ENCODE measurements around the gene EHD4.

EHD4 gene

DNA sequence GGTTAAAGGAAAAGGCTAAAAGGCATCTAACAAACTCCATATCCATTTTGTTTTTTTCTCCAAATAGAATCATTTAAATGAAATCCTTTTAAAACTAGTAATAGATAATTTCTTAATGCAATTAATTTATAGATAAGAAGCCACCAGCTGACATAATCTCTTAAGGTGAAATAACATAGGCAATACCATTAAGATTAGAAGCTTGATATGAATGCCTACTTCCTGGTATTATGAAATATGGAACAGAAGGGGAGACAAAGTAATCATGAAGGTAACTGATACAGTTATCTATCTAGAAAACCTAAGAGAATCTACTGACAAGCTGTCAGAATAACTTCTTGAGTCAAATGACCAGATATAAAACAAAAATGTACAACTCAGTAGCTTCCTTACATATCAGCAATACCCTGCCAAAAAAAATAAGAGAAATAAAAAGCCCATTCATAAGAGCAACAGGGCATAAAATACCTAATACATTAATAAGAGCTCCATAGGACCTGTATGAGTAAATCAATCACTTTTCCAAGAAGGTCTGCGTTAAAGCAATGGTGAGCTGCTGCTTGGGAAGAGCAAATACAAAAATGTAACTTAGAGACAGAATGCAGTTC lies 10.7 kb downstream of the EHD4 start:
- peaks cover 2% of the 10 kb centered on the region for H3K27me3 Mint-ChIP-seq (ENCODE audit: low read depth, poor library complexity)

DNA sequence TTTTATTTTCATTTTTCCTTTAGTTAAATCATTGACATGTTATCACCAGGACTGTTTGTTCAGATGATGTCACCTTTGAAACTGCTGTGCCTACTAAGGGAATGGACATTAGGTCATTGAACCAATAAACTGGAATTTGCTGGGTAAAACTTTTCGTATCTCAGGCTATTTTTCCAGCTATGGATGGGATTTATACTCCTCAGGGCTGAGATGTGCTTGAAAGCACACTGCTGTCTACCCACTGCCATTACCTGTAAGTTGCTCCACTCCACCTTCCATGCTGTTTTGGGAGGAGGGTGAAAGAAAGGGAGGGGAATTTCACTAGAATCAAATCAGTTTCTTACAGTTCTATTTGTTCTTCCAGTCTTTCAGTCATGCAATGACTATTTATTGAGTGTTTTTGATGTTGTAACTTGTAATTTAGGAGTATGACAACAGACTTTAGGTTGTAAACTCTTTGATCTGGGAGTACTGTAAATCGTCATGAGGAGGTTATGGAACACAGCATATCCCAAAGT lies 11.3 kb downstream of the EHD4 start:
- Mint-ChIP-seq H3K4me3 (no peak overlapping the region), H3K36me3 (ENCODE audit: low read depth) (peaks cover 33% of the 10 kb centered on the region), H3K27me3 (ENCODE audit: low read depth, poor library complexity) (peaks cover 2% of the 10 kb centered on the region), H3K27ac (no peak overlapping the region), H3K9me3 (peaks cover 18% of the 10 kb centered on the region), H3K4me1 (peaks cover 34% of the 10 kb centered on the region)
- no peak for DNase-seq
- TF ChIP-seq, protein P1, sequence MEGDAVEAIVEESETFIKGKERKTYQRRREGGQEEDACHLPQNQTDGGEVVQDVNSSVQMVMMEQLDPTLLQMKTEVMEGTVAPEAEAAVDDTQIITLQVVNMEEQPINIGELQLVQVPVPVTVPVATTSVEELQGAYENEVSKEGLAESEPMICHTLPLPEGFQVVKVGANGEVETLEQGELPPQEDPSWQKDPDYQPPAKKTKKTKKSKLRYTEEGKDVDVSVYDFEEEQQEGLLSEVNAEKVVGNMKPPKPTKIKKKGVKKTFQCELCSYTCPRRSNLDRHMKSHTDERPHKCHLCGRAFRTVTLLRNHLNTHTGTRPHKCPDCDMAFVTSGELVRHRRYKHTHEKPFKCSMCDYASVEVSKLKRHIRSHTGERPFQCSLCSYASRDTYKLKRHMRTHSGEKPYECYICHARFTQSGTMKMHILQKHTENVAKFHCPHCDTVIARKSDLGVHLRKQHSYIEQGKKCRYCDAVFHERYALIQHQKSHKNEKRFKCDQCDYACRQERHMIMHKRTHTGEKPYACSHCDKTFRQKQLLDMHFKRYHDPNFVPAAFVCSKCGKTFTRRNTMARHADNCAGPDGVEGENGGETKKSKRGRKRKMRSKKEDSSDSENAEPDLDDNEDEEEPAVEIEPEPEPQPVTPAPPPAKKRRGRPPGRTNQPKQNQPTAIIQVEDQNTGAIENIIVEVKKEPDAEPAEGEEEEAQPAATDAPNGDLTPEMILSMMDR (IDR thresholded peaks at IDR 0.05): no peak

More for the DNA sequence above, 10.7 kb downstream of the EHD4 start:
- H3K36me3 Mint-ChIP-seq (ENCODE audit: low read depth): peaks cover 35% of the 10 kb centered on the region
- H3K9me3 Mint-ChIP-seq: peaks cover 18% of the 10 kb centered on the region
- H3K27ac Mint-ChIP-seq: no peak overlapping the region
- no peak overlapping the region for H3K4me3 Mint-ChIP-seq
- no peak for DNase-seq
- H3K4me1 Mint-ChIP-seq: peaks cover 34% of the 10 kb centered on the region
- TF ChIP-seq, protein P1 (IDR thresholded peaks at IDR 0.05): no peak

DNA sequence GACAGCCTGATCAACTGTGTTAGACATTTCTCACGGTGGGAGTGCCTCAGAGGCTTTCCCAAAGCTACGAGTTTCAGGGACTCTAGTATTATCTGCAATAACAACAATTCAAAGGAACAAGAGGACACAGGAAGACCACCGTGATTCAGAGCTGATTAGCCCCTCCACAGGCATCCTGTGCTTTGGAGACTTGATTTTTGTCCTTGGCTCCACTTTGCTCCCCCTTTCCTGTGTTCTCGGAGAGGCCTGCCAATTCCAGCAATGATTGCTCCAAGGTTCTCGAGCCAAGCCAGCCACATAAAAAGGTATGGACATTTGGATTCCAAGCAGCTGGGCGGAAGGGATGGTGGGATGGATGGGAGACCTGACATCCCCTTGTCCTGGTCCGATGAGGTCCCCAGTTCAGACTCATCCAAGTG lies 14.3 kb downstream of the EHD4 start:
- H3K4me3 Mint-ChIP-seq: no peak overlapping the region
- H3K27ac Mint-ChIP-seq: no peak overlapping the region
- DNase-seq: no peak
- H3K9me3 Mint-ChIP-seq: peaks cover 18% of the 10 kb centered on the region
- H3K36me3 Mint-ChIP-seq (ENCODE audit: low read depth): peaks cover 30% of the 10 kb centered on the region
- TF ChIP-seq, protein P1 (IDR thresholded peaks at IDR 0.05): no peak
- peaks cover 33% of the 10 kb centered on the region for H3K4me1 Mint-ChIP-seq
- H3K27me3 Mint-ChIP-seq (ENCODE audit: low read depth, poor library complexity): no peaks in the 10 kb centered on the region

DNA sequence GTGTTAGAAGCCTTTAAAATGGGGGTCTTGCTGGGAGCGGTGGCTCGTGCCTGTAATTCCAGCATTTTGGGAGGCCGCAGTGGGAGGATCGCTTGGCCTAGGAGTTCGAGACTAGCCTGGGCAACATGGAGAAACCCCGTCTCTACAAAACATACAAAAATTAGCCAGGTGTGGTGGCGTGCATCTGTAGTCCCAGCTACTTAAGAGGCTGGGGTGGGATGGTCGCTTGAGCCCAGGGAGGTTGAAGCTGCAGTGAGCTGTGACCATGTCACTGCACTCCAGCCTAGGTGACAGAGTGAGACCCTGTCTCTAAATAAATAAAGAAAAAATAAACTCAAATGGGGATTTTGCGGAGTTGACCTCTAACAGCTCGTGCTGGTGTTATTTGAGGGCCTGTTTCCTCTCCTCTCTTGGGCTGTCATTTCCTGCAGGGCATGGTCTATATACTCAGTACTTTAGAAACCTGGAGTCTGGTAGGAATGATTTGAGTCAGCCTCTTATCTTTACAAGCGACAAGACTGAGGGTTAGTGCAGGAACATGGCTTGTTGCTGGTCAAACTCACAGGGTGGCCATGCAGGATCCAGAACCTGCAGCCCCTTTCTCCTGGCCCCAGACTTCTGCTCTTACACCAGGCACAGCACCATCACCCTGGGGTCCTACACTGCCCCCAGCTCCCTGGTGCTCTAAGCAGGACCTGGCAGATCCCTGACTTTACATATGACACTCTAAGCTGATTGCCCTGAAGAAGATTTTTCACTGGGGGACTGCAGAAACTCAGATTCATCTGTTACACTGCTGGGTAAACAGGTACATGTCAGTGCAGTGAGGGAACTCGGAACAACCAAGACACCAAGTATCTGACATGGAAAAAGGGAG lies 15.1 kb downstream of the EHD4 start:
- peaks cover 13% of the 10 kb centered on the region for H3K9me3 Mint-ChIP-seq
- peak; percentile 20 for DNase-seq
- H3K27ac Mint-ChIP-seq: no peak overlapping the region
- TF ChIP-seq, protein P1 (IDR thresholded peaks at IDR 0.05): no peak
- no peak overlapping the region for H3K4me3 Mint-ChIP-seq
- peaks cover 36% of the 10 kb centered on the region for H3K4me1 Mint-ChIP-seq
- no peaks in the 10 kb centered on the region for H3K27me3 Mint-ChIP-seq (ENCODE audit: low read depth, poor library complexity)
- H3K36me3 Mint-ChIP-seq (ENCODE audit: low read depth): peaks cover 31% of the 10 kb centered on the region

DNA sequence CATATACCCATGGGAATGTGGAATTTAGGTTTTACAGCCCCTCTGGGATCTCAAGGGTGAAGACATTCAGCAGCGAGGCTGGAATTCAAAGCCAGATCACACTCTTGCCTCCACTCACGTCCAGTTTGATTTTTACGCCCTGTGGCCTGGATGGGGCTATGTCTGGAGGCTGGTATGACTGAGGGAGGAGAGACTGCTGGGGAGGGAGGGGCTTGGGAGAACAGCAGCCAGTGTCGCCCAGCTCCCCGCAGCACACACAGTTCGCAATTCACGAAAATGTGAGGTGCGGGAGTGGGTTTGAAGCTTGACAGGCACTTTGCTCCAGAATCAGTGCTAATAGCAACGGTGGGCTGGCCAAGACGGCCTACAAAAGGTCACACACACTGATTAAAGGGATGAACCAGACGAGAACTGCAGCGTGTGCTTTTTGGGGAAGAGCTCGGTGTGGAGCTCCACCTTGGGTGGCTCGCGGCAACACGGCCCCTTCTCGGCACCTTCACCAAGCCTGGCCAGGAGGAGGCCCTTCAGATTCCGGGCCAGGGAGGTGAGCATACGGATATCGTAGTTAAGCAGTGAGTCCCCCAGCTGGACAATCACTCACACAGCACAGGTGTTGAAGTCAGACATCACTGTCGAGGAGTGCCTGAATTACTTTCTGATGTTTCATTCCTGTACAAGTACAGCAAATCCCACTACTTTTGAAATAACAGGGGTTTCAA lies 16.4 kb downstream of the EHD4 start:
- DNase-seq: peak; percentile 26
- TF ChIP-seq, protein P1 (IDR thresholded peaks at IDR 0.05): no peak
- Mint-ChIP-seq H3K27ac (peak overlapping the region; percentile 59), H3K36me3 (ENCODE audit: low read depth) (peaks cover 21% of the 10 kb centered on the region), H3K4me1 (peaks cover 38% of the 10 kb centered on the region), H3K4me3 (peak overlapping the region; percentile 52), H3K9me3 (peaks cover under 1% of the 10 kb centered on the region), H3K27me3 (ENCODE audit: low read depth, poor library complexity) (no peaks in the 10 kb centered on the region)
